ENCODE results near the gene KCNQ1.

KCNQ1 gene

DNA sequence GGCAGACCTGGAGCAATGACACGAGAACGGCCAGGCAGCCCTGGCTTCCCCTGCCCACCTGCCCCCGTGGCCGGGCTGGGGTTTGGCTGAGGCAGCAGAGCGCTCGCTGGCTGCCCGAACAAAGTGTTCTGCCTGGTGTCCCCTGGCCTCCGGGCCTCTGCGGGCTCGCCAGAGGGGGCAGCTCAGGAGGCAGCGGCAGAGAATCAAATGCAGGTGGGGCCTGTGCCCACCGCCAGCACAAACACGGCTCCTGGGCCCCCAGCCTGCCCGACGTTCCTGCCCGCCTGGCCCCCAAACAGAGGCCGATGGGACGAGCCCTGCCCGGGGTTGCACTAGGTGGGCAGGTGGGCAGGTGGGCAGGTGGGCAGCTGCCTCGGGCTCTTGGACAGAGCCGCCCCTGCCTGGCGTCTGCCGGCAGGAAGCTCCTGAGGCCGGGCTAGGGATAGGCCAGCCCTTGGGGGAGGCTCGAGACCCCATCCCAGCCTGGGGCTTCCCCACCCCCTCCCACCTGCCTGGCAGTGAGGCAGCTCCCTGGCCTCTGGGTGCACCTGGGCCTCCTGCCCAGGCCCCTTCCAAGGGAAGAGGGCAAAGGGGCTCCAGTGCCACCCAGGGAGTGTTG, 394.0 kb downstream of the KCNQ1 start:
- no peak for DNase-seq (ENCODE audit: low read depth)

DNA sequence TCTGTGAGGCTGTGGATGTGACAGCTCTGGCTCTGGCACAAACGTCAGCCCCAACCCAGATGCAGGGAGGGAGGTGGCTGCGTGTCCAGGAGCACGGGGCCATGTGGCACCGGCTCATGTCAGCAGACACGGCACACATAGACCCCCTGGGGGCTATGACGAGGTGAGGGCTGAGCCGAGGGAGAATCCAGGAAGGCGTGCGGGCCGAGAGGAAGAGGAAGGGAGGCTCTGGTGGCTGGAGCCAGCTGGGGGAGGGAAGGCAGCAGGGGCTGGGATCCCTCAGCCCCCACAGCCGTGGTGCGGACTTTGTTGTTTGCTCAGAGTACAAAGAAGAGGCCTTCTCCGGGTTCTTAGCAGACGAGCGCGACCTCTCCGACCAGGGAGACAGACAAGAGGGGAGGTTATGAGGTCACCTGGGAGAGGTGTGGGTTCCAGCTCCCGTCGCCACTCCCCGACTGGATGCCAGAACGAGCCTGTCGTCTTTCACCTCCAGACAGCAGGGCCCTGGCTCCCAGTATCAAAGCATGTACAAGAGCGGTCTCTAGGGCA, 394.7 kb downstream of the KCNQ1 start:
- DNase-seq (ENCODE audit: low read depth): no peak

DNA sequence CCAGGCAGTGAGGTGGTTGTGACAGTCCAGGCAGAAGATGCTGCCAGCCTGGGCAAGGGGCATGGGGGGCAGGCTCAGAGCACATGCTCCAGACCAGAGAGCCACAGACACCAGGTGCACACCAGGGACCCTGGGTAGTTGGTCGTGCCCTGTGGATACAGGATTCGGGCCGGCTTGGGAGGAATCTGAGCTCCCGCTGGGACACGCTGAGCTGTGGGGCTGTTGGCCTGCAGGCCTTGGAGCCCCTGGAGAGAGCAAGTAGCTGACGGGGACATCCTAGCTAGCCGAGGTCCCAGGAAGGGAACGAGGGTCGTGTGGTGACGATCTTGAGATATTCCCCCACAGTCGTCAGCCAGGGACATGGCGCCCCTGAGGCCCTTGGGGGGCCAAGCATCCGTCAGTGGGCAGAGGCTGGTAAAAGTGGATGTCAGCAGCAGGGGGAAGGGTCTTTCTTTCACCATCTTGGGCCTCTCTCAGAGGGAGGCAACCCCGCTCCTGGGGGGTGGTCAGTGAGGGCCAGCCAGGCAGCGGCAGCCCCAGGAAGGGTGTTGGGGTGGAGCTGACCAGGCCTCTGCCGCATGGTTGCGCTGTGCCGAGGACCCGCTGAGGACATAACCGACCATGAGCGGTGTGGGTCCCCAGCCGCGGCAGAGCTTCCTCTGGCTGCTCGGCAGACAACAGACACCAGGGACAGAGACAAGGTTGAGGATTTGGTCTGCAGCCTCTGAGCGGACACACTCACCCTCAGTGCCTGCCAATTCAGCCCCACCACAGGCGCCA, 396.8 kb downstream of the KCNQ1 start:
- no peak for DNase-seq (ENCODE audit: low read depth)

DNA sequence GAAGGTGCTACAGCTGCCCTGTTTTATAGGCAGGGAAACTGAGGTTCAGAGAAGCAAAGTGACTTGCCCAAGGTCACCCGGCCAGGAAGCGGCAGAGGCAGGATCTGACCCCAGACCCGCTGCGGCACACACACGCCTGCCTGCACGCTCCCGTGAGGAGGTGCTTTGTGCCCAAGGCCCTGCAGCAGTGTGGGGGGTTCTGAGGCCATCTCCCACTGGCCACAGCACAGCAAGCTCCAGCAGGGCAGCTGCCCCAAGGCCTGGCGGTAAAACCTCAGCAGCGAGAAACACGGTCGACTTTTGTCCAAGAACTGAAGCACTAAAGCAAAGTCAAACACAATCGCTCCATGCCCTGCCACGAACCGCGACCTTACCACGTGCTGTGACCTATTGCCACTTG, 398.1 kb downstream of the KCNQ1 start:
- DNase-seq (ENCODE audit: low read depth): no peak

DNA sequence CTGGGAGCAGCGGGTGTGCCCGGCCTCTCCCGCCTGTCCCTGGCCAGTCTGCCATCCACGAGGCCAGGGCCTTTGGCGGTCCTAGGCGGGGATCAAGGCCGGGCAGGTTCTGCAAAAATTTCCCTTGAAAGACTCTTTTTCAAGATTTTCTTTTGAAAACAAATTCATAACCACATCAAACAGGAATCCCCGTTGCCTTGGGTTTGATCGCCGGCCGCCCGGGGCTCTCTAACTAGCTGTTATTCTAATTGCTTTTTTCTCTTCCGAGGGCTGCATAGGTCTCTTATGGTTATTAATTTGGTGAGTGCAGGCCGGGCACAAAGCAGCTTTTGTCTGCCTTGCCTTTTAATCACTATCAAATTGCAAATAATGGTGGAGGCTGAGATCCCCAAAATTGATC, 398.7 kb downstream of the KCNQ1 start:
- no peak for DNase-seq (ENCODE audit: low read depth)

DNA sequence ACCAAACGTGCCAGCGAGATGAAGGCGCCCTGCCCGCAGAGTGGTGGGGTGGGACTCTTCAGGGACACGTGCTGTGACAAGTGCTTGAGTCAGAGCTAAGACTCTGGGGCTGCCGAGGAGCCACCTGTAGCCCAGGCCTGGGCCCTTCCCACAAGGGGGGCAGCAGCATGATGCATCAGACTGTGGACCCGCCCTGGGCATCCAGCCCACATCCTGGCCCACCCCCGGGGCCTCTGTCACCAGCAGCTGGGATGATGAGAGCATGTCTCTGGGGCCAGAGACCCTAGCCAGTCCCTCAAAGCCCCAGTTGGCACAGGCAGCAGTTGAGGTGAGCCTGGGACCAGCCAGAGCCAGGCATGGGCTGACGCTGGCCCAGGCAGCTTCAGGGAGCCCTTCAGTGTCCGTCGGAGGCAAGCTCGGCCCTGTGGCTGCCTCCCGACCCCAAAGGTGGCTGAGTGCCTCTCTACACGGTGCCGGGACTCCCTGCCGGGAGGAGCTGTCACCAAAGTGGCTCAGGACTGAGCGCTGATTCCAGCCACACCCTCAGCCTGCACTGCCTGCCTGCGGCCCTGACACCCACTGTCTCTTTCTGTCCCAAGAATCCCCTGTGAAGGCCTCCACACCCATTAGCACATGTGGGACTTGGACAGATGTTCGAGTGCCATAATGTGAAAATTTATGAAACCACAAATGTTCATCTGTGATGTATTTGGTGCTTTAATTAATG, 399.5 kb downstream of the KCNQ1 start:
- DNase-seq (ENCODE audit: low read depth): no peak

DNA sequence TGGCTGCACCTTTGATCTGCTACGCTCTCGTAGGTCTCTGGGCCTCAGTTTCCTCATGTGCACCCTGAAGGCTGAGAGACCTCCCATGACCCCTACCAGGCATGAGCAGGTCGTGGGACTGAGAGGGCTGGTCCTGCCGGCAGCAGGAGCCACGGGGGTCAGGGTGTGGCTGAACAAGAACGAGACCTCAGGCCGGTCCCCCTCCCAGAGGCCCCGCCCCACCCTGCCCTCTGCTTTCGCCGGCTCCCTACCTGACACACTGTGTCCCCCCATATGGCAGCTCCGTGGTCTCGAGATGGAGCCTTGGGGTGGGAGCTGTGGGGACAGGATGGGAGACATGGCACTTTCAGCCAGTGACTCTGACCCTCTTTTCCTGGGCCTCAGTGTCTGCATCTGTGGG, 400.2 kb downstream of the KCNQ1 start:
- no peak for DNase-seq (ENCODE audit: low read depth)

DNA sequence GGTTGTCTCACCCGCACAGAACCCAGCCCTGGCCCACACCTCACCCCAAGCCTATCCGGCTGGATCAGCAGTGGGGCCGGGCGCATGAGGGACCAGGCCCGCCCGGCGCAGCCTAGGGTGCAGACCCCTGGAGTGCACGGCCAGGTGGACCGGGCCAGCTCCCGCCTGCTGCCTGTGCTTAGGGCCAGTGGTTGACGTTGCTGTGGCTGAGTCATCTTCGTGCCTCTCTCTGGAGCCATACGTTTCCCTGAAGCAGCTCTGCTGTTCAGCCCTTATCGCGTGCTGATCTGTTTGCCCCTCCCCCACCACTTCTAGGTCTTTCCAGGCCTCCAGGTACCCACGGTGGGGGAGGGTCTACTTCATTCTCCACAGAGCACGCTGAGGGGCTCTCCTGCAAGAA, 401.2 kb downstream of the KCNQ1 start:
- DNase-seq (ENCODE audit: low read depth): no peak

DNA sequence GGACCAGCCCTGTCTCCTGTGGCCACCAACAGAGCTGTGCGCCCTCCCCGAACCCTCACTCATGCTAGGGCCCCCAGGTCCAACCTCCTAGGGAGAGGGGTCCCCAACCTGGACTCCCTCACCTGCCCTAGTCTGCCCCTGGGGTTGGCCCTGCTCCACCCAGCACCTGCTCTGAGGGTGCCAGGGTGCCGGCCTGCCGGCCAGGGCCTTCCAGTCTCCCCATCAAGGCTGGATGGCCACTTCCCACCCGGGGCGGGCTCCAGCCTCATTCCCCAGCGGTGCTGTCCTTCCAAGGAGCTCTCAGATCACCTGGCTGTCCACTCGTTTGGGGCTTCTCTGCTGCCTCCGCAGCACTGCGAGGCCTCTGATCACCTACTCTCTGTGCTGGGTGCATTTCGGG, 401.7 kb downstream of the KCNQ1 start:
- DNase-seq (ENCODE audit: low read depth): no peak

DNA sequence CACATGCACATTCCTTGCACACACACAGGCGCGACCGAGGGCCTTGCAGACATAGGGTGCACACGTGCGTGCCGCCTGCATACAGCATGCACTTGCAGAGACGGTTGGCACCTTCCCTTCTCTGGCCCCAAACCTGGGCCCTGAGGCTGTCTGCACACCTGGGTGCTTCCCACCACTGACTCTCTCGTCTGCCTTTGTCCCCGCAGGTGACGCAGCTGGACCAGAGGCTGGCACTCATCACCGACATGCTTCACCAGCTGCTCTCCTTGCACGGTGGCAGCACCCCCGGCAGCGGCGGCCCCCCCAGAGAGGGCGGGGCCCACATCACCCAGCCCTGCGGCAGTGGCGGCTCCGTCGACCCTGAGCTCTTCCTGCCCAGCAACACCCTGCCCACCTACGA, 402.8 kb downstream of the KCNQ1 start:
- no peak for DNase-seq (ENCODE audit: low read depth)

DNA sequence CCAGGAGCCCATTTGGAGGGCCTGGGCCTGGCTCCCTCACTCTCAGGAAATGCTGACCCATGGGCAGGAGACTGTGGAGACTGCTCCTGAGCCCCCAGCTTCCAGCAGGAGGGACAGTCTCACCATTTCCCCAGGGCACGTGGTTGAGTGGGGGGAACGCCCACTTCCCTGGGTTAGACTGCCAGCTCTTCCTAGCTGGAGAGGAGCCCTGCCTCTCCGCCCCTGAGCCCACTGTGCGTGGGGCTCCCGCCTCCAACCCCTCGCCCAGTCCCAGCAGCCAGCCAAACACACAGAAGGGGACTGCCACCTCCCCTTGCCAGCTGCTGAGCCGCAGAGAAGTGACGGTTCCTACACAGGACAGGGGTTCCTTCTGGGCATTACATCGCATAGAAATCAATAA, 403.7 kb downstream of the KCNQ1 start:
- no peak for DNase-seq (ENCODE audit: low read depth)

DNA sequence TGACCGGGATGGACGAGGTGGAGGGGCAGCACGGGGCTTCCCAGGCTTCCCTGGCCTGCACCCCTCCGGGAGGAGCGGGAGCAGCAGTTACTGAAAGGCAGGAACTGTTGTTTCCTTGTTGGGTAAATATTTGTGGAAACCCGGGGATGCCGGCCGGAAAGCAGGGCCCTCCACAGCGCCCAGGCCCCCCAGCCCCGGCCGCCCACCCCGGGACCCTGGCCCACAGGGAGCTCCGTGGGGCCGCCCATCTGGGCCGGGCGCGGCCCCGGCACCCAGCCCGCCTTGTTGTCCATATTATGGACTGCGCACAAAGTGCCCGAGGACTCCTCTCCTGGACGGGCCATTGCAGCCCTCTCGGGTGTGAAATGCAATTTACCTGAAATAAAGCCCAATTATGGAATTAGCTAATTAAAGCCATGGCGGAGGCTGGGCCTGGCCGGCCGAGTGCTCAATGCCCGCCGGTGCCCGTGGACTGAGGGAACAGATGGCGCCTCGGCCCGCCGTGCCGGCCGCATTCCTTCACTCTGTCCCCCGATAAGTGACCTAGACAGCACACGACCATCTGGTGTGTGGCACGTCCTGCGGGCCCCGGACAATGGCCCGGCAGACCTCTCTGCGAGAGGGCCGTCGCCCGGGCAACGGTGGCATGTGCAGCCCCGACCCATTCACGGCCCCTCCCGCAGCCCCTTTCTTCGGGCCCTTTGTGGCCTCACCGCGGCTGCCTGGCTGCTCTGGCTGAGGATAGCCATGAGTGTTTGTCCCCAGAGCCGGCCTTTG, 405.4 kb downstream of the KCNQ1 start:
- DNase-seq (ENCODE audit: low read depth): no peak

DNA sequence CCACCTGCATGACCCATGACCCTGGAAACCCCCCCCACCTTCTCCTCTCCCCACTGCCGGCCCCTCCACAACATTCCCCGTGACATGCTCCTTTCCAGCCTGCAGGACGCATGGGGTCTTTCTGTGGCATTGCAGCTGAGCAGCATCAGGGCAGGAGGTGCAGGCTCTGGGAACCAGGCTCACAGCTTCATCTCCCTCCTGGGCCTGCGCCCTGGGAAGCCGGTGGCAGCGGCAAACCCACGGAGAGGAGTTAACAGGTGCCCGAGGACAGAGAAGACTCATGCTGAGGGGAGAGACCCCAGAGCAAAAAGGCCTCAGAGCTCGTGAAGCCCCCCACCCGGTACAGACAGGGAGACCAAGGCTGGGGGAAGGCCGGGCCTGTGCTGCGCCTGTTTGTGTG, 408.6 kb downstream of the KCNQ1 start:
- DNase-seq (ENCODE audit: low read depth): no peak

DNA sequence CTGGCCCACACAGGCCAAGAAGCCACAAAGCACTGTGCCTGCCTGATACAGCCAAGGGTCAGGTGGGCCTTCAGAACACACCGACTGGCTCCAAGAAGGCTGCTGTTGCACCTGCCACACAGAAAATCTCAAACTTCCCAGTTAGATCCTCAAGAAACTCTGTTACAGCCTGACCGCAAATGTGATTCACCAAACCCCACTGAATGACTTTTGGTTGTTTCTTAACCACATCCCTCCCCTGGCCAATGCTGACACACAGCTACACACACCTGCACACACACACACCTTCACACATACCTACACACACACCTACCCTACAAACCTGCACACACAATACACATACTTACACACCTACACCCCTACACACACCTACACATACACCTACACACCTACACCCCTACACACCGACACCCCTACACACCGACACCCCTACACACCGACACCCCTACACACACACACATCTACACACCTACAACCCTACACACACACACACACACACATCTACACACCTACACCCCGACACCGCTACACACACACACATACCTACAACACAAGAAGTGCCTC, 409.3 kb downstream of the KCNQ1 start:
- DNase-seq (ENCODE audit: low read depth): no peak

DNA sequence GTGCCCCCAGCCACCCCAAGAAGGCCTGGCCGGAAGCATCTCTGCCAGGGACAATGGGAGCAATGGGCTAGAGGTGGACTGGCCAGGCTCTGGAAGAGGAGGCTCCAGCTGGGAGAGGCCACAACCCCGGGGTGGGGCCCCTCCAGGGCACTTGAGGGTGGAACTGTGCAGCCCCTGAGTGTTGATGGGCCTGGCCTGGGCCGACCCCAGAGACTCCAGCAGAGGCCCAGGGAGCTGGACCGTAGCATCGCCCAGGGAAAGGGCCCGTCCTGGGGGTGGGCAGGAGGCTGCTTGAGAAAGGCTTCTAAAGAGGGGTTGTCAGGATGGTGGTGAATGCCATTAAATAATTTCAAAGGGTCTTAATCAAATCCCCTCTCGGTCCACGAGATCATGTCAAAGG, 410.4 kb downstream of the KCNQ1 start:
- no peak for DNase-seq (ENCODE audit: low read depth)

DNA sequence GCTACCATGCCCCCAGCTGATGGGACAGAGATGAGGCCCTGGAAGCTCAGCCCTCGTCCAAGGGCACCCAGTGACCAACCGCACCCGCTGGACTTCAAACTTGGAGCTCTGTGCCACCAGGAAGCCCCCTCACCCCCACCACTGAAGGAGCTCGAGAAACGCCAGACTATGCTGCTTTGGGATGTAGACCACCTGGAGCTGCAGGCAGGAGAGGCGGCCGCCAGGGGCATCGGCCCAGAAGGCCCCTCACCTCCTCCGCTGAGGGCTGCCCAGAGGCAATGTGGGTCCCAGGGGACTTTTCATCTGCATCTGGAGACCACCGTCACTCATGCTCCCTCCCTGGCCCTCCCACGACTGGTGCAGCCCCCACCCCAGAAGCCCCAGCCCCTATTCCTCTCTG, 412.5 kb downstream of the KCNQ1 start:
- DNase-seq (ENCODE audit: low read depth): no peak

DNA sequence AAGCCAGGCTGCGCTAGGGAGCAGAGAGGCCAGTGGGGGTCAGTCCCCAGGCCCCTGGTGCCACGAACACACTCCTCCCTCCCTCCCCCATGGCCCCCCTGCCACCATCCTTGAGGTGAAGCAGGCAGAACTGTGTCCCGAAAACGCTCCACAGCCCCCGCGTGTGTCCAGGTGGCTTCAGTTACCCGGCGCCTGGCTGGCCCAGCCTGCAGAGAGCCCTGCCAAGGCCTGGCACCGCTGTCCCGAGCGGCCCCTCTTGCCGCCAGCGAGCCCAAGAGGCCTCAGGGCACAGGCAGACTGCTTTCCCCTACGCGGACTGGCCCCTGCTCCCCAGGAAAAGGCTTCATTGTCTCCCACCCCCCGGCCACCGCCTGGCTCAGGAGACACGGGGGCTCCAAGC, 413.1 kb downstream of the KCNQ1 start:
- no peak for DNase-seq (ENCODE audit: low read depth)

DNA sequence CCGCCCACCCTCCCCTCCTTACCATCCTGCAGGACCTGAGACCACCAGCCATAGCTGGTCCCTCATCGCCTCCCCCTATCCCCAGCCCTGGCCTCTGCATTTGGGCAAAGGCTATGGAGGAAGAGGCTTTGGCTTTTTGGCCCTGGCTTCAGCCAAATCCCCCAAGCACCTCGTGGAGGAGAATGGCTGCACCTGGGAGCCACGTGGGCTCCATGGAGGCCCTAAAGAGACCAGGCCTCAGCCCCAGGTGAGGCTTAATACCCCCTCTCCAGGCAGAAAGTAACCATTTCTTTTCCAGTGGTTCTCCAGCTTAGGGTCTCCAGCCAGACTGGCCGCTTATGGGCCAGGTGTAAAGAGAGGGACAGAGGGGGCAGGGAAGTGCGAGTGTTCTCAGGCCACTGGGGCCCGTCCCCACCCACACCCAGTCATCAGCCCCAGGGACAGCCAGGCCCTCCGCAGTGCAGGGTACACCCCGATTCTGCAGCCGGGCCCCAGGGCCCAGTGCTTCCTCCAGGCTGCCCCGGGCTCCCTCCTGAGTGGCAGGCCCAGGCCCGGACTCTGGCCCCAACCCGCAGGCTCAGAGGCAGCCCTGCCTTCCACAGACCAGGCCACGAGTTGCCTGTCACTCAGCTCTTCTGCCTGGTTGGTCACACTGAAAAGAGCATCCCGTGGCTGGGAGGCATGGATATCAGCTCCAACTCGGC, 414.3 kb downstream of the KCNQ1 start:
- DNase-seq (ENCODE audit: low read depth): no peak

DNA sequence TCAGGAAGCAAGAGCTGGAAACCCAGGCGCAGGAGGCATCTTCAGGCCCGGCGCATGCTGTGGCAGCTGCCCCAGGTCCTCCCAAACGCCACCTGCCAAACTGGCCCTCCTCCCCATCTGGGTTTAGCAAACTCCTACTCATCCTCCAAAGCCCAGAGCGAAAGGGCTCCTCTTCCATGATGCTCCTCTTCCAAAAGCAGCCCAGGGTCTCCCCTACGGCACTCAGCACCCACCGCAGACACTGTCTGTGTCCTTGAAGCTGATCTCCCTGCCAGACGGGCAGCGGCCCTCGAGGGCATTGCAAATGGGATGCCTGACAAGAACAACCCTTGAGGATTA, 414.9 kb downstream of the KCNQ1 start:
- no peak for DNase-seq (ENCODE audit: low read depth)

DNA sequence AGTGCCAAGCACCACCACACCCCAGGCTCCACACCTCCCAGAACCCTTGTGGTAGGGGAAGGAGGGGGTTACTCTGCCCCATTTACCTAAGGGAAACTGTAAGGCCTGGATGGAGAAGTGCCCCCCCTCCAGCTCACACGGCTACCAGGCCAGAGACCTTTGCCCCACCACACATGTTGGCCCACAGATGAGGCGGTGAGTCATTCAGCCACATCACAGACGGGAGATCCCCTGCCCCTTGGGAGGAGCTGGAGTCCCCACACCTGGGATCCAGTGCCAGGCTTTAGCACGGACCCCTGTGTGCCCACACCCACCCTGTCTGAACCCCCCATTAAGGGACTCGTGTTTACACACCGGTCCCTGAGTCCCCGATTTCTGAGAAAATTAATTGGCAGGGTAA, 415.8 kb downstream of the KCNQ1 start:
- DNase-seq (ENCODE audit: low read depth): peak; percentile 11

All from HS-5 (cell line).